K562 (cell line): ENCODE measurements around the gene HMBS. TPM values are rescaled to one million over a fixed set of nuclear protein-coding genes. Genes with fewer than 3 reads are reported as not detected.

Source experiments
- ATAC-seq: fragments of 200-7000 bp; cut with Tn5 transposase; 3 replicates; pipeline ENCODE4 v1.9.1; 2020; ENCODE audit warnings: moderate library complexity
- BruUV-seq: library from RNA; stranded (reverse); fragments of 400-500 nt; replicated peaks from 2 replicates; lab custom pipeline; 2021; lab: Mats Ljungman, UMichigan
- CTCF ChIA-PET: fragments of 300-600 bp; formaldehyde crosslinking; extraction: SDS; loops from one replicate; lab custom pipeline; 2021; ENCODE audit warnings: low intra/inter-chr PET ratio; lab: Yijun Ruan, JAX
- POLR2A ChIA-PET: fragments of 300-600, 350-650 bp; sonication (Branson Sonifier 250); formaldehyde crosslinking; extraction: SDS; loops from one replicate; lab custom pipeline; 2021; ENCODE audit warnings: antibody characterized with exemption, inconsistent platforms; lab: Yijun Ruan, JAX
- DNase-seq, 4 experiments: peaks; one replicate each; pipeline versions ENCODE4 v3.0.0 to v3.0.0-alpha.2; 2011 to 2018; ENCODE audit warnings: low spot score in 3 of 4, mixed read lengths in 3 of 4; ENCODE audit errors: extremely low read depth in 1 of 4
- FAIRE-seq: peaks from 2 replicates; lab custom pipeline; 2011; peaks lifted over from hg19 to GRCh38; lab: Jason Lieb, UNC
- H2AFZ ChIP-seq: 2 replicates; pipeline ENCODE4 v1.6.0; 2011; ENCODE audit warnings: low read depth, low read length, control low read depth, inconsistent platforms
- H3K27ac ChIP-seq: fragments of 200-600 bp; 3 replicates; pipeline ENCODE4 v1.8.0; 2011; ENCODE audit warnings: low read depth, mild to moderate bottlenecking, control low read depth, inconsistent platforms, low read length, moderate library complexity, mixed read lengths; ENCODE audit errors: extremely low read depth
- H3K27me3 ChIP-seq, 2 experiments: fragments of 300-600 bp in 1 of 2; 2 replicates in 1 of 2; 3 replicates in 1 of 2; pipeline versions ENCODE4 v1.6.0 to v1.8.0; 2011; ENCODE audit warnings: inconsistent platforms in 2 of 2, low read length in 2 of 2, mild to moderate bottlenecking in 1 of 2, mixed read lengths in 1 of 2, moderate library complexity in 1 of 2; ENCODE audit not compliant: control insufficient read depth in 2 of 2, insufficient read depth in 2 of 2
- H3K36me3 ChIP-seq: fragments of 300-600 bp; 3 replicates; pipeline ENCODE4 v1.8.0; 2011; ENCODE audit warnings: mild to moderate bottlenecking, low read length, inconsistent platforms; ENCODE audit not compliant: control insufficient read depth, insufficient read depth
- H3K4me1 ChIP-seq, 2 experiments: fragments of 200-600 bp in 1 of 2; replicated peaks in 1 of 2; 2 replicates in 1 of 2; 3 replicates in 1 of 2; pipeline versions ENCODE4 v1.5.1 to v1.8.0; 2011; ENCODE audit warnings: inconsistent platforms in 2 of 2, low read length in 2 of 2, mild to moderate bottlenecking in 1 of 2, mixed read lengths in 1 of 2, moderate library complexity in 1 of 2; ENCODE audit not compliant: control insufficient read depth in 2 of 2, insufficient read depth in 2 of 2
- H3K4me2 ChIP-seq: 2 replicates; pipeline ENCODE4 v1.6.1; 2011; ENCODE audit warnings: low read length, control low read depth, inconsistent platforms, mixed read lengths; ENCODE audit not compliant: insufficient read depth
- H3K4me3 ChIP-seq: fragments of 200-600 bp; sonication (generic), shearing (Covaris generic); 2 replicates; pipeline ENCODE4 v1.5.1; 2016; ENCODE audit warnings: control low read depth, inconsistent platforms
- H3K79me2 ChIP-seq: fragments of 200-600 bp; 3 replicates; pipeline ENCODE4 v1.8.0; 2011; ENCODE audit warnings: low read length, inconsistent platforms; ENCODE audit not compliant: control insufficient read depth, insufficient read depth
- H3K9ac ChIP-seq, 2 experiments: 2 replicates each; pipeline versions ENCODE4 v1.6.0 to v1.6.1; 2011; ENCODE audit warnings: low read depth in 2 of 2, low read length in 2 of 2, control low read depth in 1 of 2, inconsistent platforms in 1 of 2, mild to moderate bottlenecking in 1 of 2, mixed read lengths in 1 of 2; ENCODE audit not compliant: insufficient read depth in 1 of 2
- H3K9me1 ChIP-seq: one replicate; pipeline ENCODE4 v1.6.0; 2011; ENCODE audit warnings: inconsistent platforms, mild to moderate bottlenecking, low read length, moderate library complexity; ENCODE audit not compliant: control insufficient read depth, insufficient read depth
- H3K9me3 ChIP-seq: replicated peaks from 2 replicates; pipeline ENCODE4 v1.5.1; 2011; ENCODE audit warnings: low read depth, low read length, inconsistent platforms; ENCODE audit not compliant: control insufficient read depth, insufficient read depth
- H4K20me1 ChIP-seq: replicated peaks from 2 replicates; pipeline ENCODE4 v1.6.1; 2011; ENCODE audit warnings: low read length, inconsistent platforms, mixed read lengths; ENCODE audit not compliant: control insufficient read depth, insufficient read depth
- HNRNPH1 ChIP-seq: fragments of 200-400 bp; formaldehyde crosslinking; optimal IDR thresholded peaks from 2 replicates; pipeline ENCODE3; 2017; ENCODE audit warnings: low read depth, mild to moderate bottlenecking, low read length, moderate library complexity
- NR2F6 ChIP-seq: fragments of 450-650 bp; formaldehyde crosslinking; IDR thresholded peaks from 2 replicates; pipeline ENCODE4 v1.4.0; 2020; ENCODE audit warnings: mild to moderate bottlenecking
- SMARCE1 ChIP-seq: fragments of 450-650 bp; IDR thresholded peaks from 2 replicates; pipeline ENCODE4 v1.7.1; 2016; ENCODE audit warnings: mild to moderate bottlenecking
- WGBS: fragments of 100-300 bp; shearing (Covaris generic); methylation state at CpG from one replicate; pipeline ENCODE4 v1.1.6; 2016; ENCODE audit warnings: low coverage, mixed read lengths; ENCODE audit not compliant: insufficient coverage; ENCODE audit errors: missing lambda C conversion rate; 5-methylcytosine and 5-hydroxymethylcytosine counted together
- in situ Hi-C: fragments of 300-500 bp; cut with MboI; formaldehyde crosslinking; loops from 4 replicates; pipeline ENCODE4 v1.15.0; 2018; ENCODE audit warnings: inconsistent platforms, mixed read lengths
- intact Hi-C: fragments of 100-400 bp; cut with micrococcal nuclease; formaldehyde crosslinking; loops from 2 replicates; pipeline ENCODE4 v1.14.2; 2022
- polyA plus RNA-seq, 8 experiments: library from polyadenylated mRNA; depleted of rRNA in 4 of 8; stranded (reverse) in 5 of 8; unstranded in 3 of 8; fragments of >200 nt; fragmentation: Nextera tagmentation in 2 of 8; fragmentation: Illumina TruSeq in 1 of 8; extraction: Ambion mirVana in 2 of 8; extraction: Trizol in 1 of 8; gene quantifications; 2 replicates each; pipeline versions ENCODE4 v1.2.1 to v1.2.3, GENCODE V29; 2011 to 2014; ENCODE audit warnings: inconsistent platforms in 1 of 8, missing spikeins in 1 of 8
- total RNA-seq, 7 experiments: library from RNA; depleted of rRNA in 6 of 7; stranded (reverse); fragments of >200 nt in 6 of 7; fragmentation: Illumina TruSeq in 2 of 7; extraction: Trizol in 2 of 7; gene quantifications; 2 replicates each; pipeline versions ENCODE4 v1.2.1 to v1.2.3, GENCODE V29; 2011 to 2021; ENCODE audit warnings: low replicate concordance in 1 of 7
- TF ChIP-seq, protein P1 (sequence below): sonication (generic); formaldehyde crosslinking; IDR thresholded peaks from 2 replicates; pipeline ENCODE4 v1.5.0; 2020; ENCODE audit warnings: missing genetic modification reagents
- TF ChIP-seq, protein P2 (sequence below): fragments of 450-650 bp; formaldehyde crosslinking; IDR thresholded peaks from 2 replicates; pipeline ENCODE4 v1.4.0; 2020; ENCODE audit warnings: mild to moderate bottlenecking, mixed read lengths

The HMBS gene
- total and polyA plus RNA-seq, 9 of the 15 experiments (the other 6 are each of a cell fraction or from before 2014, with no cell fraction given): 56.9 to 385 (median 286) TPM

DNA sequence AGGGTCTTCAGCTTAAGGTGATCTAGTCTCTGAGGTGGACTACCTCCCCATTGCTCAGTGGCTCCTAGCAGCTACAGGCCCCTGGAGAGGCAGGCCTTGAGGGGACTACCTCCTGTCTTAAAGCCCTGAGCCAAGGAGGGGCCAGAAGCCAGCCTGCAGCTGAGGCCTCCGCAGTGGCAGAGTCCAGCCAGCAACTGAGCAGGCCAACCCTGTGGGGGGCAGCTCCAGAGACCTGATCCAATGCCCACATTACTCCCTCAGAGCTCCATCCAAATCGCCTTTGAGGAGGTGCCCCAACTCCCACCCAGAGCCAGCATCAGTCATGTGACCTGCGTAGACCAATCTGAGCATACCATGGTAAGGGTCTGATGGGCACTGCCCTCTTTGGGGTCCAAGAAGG, 25.2 kb downstream of the HMBS start:
- 85% methylated on average over 3 of the region's 3 CpGs for WGBS
- TF ChIP-seq NR2F6 (CRISPR knock-in tag): no peak
- TF ChIP-seq SMARCE1: no peak
- TF ChIP-seq, protein P1, sequence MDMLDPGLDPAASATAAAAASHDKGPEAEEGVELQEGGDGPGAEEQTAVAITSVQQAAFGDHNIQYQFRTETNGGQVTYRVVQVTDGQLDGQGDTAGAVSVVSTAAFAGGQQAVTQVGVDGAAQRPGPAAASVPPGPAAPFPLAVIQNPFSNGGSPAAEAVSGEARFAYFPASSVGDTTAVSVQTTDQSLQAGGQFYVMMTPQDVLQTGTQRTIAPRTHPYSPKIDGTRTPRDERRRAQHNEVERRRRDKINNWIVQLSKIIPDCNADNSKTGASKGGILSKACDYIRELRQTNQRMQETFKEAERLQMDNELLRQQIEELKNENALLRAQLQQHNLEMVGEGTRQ (CRISPR knock-in tag): peak; percentile 47
- TF ChIP-seq, protein P2, sequence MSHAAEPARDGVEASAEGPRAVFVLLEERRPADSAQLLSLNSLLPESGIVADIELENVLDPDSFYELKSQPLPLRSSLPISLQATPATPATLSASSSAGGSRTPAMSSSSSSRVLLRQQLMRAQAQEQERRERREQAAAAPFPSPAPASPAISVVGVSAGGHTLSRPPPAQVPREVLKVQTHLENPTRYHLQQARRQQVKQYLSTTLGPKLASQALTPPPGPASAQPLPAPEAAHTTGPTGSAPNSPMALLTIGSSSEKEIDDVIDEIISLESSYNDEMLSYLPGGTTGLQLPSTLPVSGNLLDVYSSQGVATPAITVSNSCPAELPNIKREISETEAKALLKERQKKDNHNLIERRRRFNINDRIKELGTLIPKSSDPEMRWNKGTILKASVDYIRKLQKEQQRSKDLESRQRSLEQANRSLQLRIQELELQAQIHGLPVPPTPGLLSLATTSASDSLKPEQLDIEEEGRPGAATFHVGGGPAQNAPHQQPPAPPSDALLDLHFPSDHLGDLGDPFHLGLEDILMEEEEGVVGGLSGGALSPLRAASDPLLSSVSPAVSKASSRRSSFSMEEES (CRISPR knock-in tag): peak; percentile 76
- no peak for TF ChIP-seq HNRNPH1
- Histone ChIP-seq H3K9me1 (no peaks in the 10 kb centered on the region), H3K9ac (no peak overlapping the region; a peak in 1 of 4 replicates), H3K9me3 (no peaks in the 10 kb centered on the region), H3K27me3 (no peaks in the 10 kb centered on the region), H3K4me2 (no peak overlapping the region), H3K36me3 (peaks cover 61% of the 10 kb centered on the region), H4K20me1 (peaks cover 18% of the 10 kb centered on the region), H3K27ac (no peak overlapping the region), H3K4me1 (peaks cover 27 to 32% of the 10 kb centered on the region in 2 experiments), H3K79me2 (peaks cover 41% of the 10 kb centered on the region), H2AFZ (no peak overlapping the region), H3K4me3 (no peak overlapping the region)
- intact Hi-C loops: loop anchor here (5.0 kb wide), 1 partner anchor 267 kb away; no protein-coding TSS in a partner anchor
- POLR2A ChIA-PET: interaction anchor here (0.5 to 5.8 kb wide), 5 partner anchors 9 to 330 kb away, joined by 3 to 75 read pairs (median 6); partner anchors contain the start of gene HINFP
- DNase-seq (no peak), FAIRE-seq (no peak), ATAC-seq (no peak)
- in situ Hi-C loops: no loop called here
- no TSS peak for BruUV-seq
- CTCF ChIA-PET: no interaction called here
